Fibroblast of skin of left quadriceps (primary cell): ENCODE measurements around the gene ACAN.
A peak's percentile ranks its signal among the peaks of the same experiment; 100 is the strongest.

Experiments used
- DNase-seq, 2 experiments: peaks; one replicate each; pipeline ENCODE4 v3.0.0-alpha.2; 2013; ENCODE audit warnings: low read depth in 2 of 2

ACAN gene

GRCh38 chr15:88877906-88878305 lies 74.7 kb downstream of the ACAN start:
- DNase-seq = no peak

GRCh38 chr15:88878720-88879184 lies 75.5 kb downstream of the ACAN start:
- peak in 1 of 2 experiments; percentile 34 for DNase-seq

GRCh38 chr15:88880944-88881740 lies 77.9 kb downstream of the ACAN start:
- no peak for DNase-seq

- DNase-seq = no peak
Observed at GRCh38 chr15:88881775-88882174, 78.5 kb downstream of the ACAN start.

- DNase-seq = no peak
Observed at GRCh38 chr15:88882785-88883184, 79.5 kb downstream of the ACAN start.

- no peak for DNase-seq
Observed at GRCh38 chr15:88887068-88887580, 83.9 kb downstream of the ACAN start.

GRCh38 chr15:88888719-88889118 lies 85.5 kb downstream of the ACAN start:
- no peak for DNase-seq

- no peak for DNase-seq
Observed at GRCh38 chr15:88890495-88890894, 87.3 kb downstream of the ACAN start.

GRCh38 chr15:88891540-88892254 lies 88.5 kb downstream of the ACAN start:
- no peak for DNase-seq

- DNase-seq = no peak
Observed at GRCh38 chr15:88894348-88894818, 91.1 kb downstream of the ACAN start.

- DNase-seq = no peak
Observed at GRCh38 chr15:88894819-88895767, 91.9 kb downstream of the ACAN start, which contains the start of gene HAPLN3. TSS of gene HAPLN3 (minus strand) at chr15:88895544. CDS start at chr15:88887298, 8,246 bp downstream.

- no peak for DNase-seq
Observed at GRCh38 chr15:88896333-88897033, 93.2 kb downstream of the ACAN start.

GRCh38 chr15:88897142-88897455 lies 93.9 kb downstream of the ACAN start:
- DNase-seq = no peak

- peak in 1 of 2 experiments; percentile 50 for DNase-seq
Observed at GRCh38 chr15:88897456-88898194, 94.4 kb downstream of the ACAN start.

- no peak for DNase-seq
Observed at GRCh38 chr15:88898736-88899135, 95.5 kb downstream of the ACAN start.

GRCh38 chr15:88899251-88899650 lies 96.0 kb downstream of the ACAN start:
- no peak for DNase-seq

- DNase-seq = no peak
Observed at GRCh38 chr15:88900309-88900981, 97.2 kb downstream of the ACAN start.

- DNase-seq = no peak
Observed at GRCh38 chr15:88900982-88901418, 97.8 kb downstream of the ACAN start.

GRCh38 chr15:88901508-88902220 lies 98.4 kb downstream of the ACAN start:
- DNase-seq = no peak
